OCI-LY3 (cell line): ENCODE results near the gene PLB1.

Source experiments
- H2AFZ ChIP-seq: fragments of 200-600, 300-600 bp; shearing (Covaris generic); 2 replicates; pipeline ENCODE4 v1.6.0; 2014; ENCODE audit warnings: antibody characterized with exemption, low read depth, low read length
- H3K27ac ChIP-seq: fragments of 200-600, 300-600 bp; sonication (generic); 2 replicates; pipeline ENCODE4 v1.5.1; 2014; ENCODE audit warnings: mild to moderate bottlenecking, low read length, moderate library complexity, mixed read lengths
- H3K27me3 ChIP-seq: fragments of 200-600, 300-600 bp; sonication (generic); 2 replicates; pipeline ENCODE4 v1.6.1; 2014; ENCODE audit warnings: low read depth, low read length, mixed read lengths
- H3K36me3 ChIP-seq: fragments of 200-600, 300-600 bp; sonication (generic); replicated peaks from 2 replicates; pipeline ENCODE3; 2014; ENCODE audit warnings: low read depth, low read length, mixed read lengths
- H3K4me1 ChIP-seq: fragments of 300-600, 200-600 bp; sonication (generic); 2 replicates; pipeline ENCODE4 v1.6.1; 2014; ENCODE audit warnings: low read length, mixed read lengths
- H3K4me2 ChIP-seq: fragments of 200-600, 300-600 bp; sonication (generic); 2 replicates; pipeline ENCODE4 v1.6.1; 2014; ENCODE audit warnings: low read length, mixed read lengths
- H3K4me3 ChIP-seq: fragments of 300-600, 200-600 bp; sonication (generic); 2 replicates; pipeline ENCODE4 v1.5.1; 2014; ENCODE audit warnings: antibody characterized with exemption, mild to moderate bottlenecking, low read length, moderate library complexity
- H3K79me2 ChIP-seq: fragments of 300-600, 200-600 bp; shearing (Covaris generic); 2 replicates; pipeline ENCODE4 v1.6.1; 2014; ENCODE audit warnings: mild to moderate bottlenecking, low read length, mixed read lengths
- H3K9ac ChIP-seq: fragments of 300-600, 200-600 bp; shearing (Covaris generic); 2 replicates; pipeline ENCODE4 v1.6.0; 2014; ENCODE audit warnings: mild to moderate bottlenecking, low read length, moderate library complexity
- H3K9me3 ChIP-seq: fragments of 200-600, 300-600 bp; shearing (Covaris generic); 2 replicates; pipeline ENCODE4 v1.6.1; 2014; ENCODE audit warnings: low read length, mixed read lengths; ENCODE audit not compliant: insufficient read depth
- H4K20me1 ChIP-seq: fragments of 200-600, 300-600 bp; sonication (generic); 2 replicates; pipeline ENCODE4 v1.6.1; 2016; ENCODE audit warnings: low read length, mixed read lengths; ENCODE audit not compliant: insufficient read depth
- CTCF ChIP-seq: fragments of 200-600, 300-600 bp; sonication (generic); IDR thresholded peaks from 2 replicates; pipeline ENCODE4 v1.5.1; 2014; ENCODE audit warnings: antibody characterized with exemption, low read length, low read depth
- EZH2phosphoT487 ChIP-seq: fragments of 200-600 bp; shearing (Covaris generic); IDR thresholded peaks from 2 replicates; pipeline ENCODE4 v1.6.1; 2018; ENCODE audit warnings: antibody characterized with exemption, mixed run types, low read depth

PLB1 gene

GRCh38 chr2:28612131-28612812 lies 116.4 kb downstream of the PLB1 start:
- Histone ChIP-seq H3K79me2 (no peaks in the 10 kb centered on the region), H3K9me3 (no peaks in the 10 kb centered on the region), H3K4me1 (peaks cover 19% of the 10 kb centered on the region), H3K4me2 (no peak overlapping the region), H4K20me1 (no peaks in the 10 kb centered on the region), H3K27ac (no peak overlapping the region), H3K36me3 (no peaks in the 10 kb centered on the region), H3K4me3 (no peak overlapping the region), H2AFZ (no peak overlapping the region), H3K9ac (no peak overlapping the region), H3K27me3 (0 out of 2 replicates have a peak, but pooled peaks cover 5% of the 10 kb centered on the region)
- TF ChIP-seq CTCF (no peak), EZH2phosphoT487 (no peak)

DNA sequence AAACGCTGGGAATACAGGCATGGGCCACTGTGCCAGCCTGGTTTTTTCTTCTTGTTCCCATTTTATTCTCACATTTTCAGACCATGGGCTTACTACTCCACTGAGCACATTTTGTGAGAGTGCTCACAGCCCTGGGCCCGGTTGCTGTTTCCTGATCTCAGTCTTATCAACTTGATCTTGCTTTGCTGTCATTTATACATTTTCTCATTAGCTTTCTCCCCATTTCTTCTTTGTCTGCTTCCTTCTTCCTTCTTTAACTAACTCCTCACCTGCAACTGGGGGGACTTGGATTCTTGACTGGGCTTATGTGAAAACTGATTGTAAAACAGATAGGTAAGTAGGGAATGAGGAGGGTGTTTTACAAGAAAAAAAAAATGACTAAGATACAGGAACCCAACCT lies 117.3 kb downstream of the PLB1 start:
- Histone ChIP-seq H3K9me3 (no peaks in the 10 kb centered on the region), H3K36me3 (no peaks in the 10 kb centered on the region), H3K79me2 (no peaks in the 10 kb centered on the region), H3K27ac (no peak overlapping the region), H3K27me3 (0 out of 2 replicates have a peak, but pooled peaks cover 5% of the 10 kb centered on the region), H2AFZ (no peak overlapping the region), H4K20me1 (no peaks in the 10 kb centered on the region), H3K4me3 (no peak overlapping the region), H3K9ac (no peak overlapping the region), H3K4me2 (no peak overlapping the region), H3K4me1 (peaks cover 27% of the 10 kb centered on the region)
- TF ChIP-seq EZH2phosphoT487: no peak

DNA sequence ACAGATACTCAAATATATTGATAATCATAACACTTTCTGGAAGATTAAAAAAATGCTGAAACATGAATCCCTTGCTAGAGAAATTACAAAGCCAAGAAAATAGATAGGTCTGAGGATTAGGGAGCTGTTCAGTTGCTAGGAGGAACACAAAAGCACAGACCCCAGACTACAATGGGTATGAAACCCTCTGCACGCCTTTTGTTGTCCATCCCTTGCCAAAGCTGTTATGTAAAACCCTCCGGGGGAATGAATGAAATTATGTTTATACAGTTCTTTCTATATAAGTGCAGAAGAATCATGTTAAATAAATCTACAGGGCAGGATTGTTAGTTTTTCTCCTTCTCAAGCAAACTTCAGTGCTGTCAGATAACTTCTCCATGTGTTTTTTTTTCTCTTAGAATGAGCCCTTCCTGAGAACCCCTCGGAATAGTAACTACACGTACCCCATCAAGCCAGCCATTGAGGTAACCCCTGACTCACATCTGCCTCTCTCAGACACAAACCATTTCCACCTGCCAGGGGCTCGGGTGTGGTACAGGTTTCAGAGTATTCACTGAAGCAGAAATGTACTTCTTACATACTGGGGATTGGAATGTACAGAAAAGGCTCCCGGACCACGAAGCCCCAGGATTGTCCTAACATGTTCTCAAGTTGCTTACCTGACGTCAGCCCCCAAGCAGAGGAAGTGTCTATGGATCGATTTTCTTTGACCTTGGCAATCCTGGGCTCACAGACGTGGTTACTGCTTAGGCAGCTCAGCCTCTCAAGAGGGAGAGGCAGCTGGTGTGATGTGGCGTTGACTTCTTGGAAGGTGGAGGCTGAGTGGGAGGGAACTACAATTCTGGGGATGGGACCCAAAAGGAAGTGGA lies 118.0 kb downstream of the PLB1 start:
- no peak overlapping the region for H3K9ac ChIP-seq
- H2AFZ ChIP-seq: no peak overlapping the region
- no peak overlapping the region for H3K27ac ChIP-seq
- no peak overlapping the region for H3K4me3 ChIP-seq
- no peaks in the 10 kb centered on the region for H3K79me2 ChIP-seq
- H4K20me1 ChIP-seq: no peaks in the 10 kb centered on the region
- H3K27me3 ChIP-seq: 0 out of 2 replicates have a peak, but pooled peaks cover 5% of the 10 kb centered on the region
- H3K36me3 ChIP-seq: no peaks in the 10 kb centered on the region
- peaks cover 27% of the 10 kb centered on the region for H3K4me1 ChIP-seq
- no peaks in the 10 kb centered on the region for H3K9me3 ChIP-seq
- H3K4me2 ChIP-seq: no peak overlapping the region
- no peak for TF ChIP-seq CTCF

DNA sequence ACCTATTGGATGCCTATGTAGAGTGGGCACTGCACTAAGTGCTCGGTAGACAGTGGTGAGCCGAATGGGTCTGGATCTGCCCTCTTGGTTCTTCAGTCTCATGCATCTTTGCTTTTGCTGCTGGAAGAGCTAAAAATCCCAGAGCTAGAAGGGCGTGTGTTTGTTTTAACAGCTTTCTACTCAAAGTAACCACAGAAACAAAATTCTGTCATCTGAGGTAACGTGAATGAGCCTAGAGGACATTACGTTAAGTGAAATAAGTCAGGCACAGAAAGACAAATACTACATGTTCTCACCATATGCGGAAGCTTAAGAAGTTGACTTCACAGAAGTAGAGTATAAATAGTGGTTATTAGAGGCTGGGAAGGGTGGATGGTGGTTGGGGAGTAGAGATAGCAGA lies 119.8 kb downstream of the PLB1 start:
- no peaks in the 10 kb centered on the region for H3K9me3 ChIP-seq
- no peak overlapping the region for H3K4me3 ChIP-seq
- no peak overlapping the region for H3K4me2 ChIP-seq
- no peaks in the 10 kb centered on the region for H3K27me3 ChIP-seq
- peaks cover 33% of the 10 kb centered on the region for H3K4me1 ChIP-seq
- no peaks in the 10 kb centered on the region for H4K20me1 ChIP-seq
- TF ChIP-seq EZH2phosphoT487 (no peak), CTCF (no peak)
- H3K9ac ChIP-seq: no peak overlapping the region
- no peaks in the 10 kb centered on the region for H3K79me2 ChIP-seq
- H2AFZ ChIP-seq: no peak overlapping the region
- H3K36me3 ChIP-seq: no peaks in the 10 kb centered on the region
- H3K27ac ChIP-seq: no peak overlapping the region
